Mesenchymal stem cell (in vitro differentiated cells and primary cell): ENCODE measurements around the gene GMPPA.

ENCODE experiments used
- DNase-seq: peaks from one replicate; pipeline ENCODE4 v3.0.0-alpha.2; 2013
- H2AFZ ChIP-seq: one replicate; pipeline ENCODE4 v1.6.1; 2013; ENCODE audit warnings: low read depth, mild to moderate bottlenecking, control low read depth, inconsistent platforms, low read length, moderate library complexity
- H2AK5ac ChIP-seq: 2 replicates; pipeline ENCODE4 v1.6.1; 2013; ENCODE audit warnings: low read length, moderate library complexity, mild to moderate bottlenecking, inconsistent platforms; ENCODE audit not compliant: severe bottlenecking
- H2BK120ac ChIP-seq: one replicate; pipeline ENCODE4 v1.6.1; 2013; ENCODE audit warnings: low read depth, mild to moderate bottlenecking, inconsistent platforms, low read length, moderate library complexity
- H2BK12ac ChIP-seq, 2 experiments: one replicate each; pipeline ENCODE4 v1.6.1; 2013; ENCODE audit warnings: inconsistent platforms in 2 of 2, low read length in 2 of 2, mild to moderate bottlenecking in 2 of 2, moderate library complexity in 2 of 2, control low read depth in 1 of 2
- H2BK15ac ChIP-seq: one replicate; pipeline ENCODE4 v1.6.1; 2013; ENCODE audit warnings: mild to moderate bottlenecking, low read depth, inconsistent platforms; ENCODE audit not compliant: poor library complexity, severe bottlenecking
- H2BK5ac ChIP-seq: 2 replicates; pipeline ENCODE4 v1.6.1; 2013; ENCODE audit warnings: low read depth, mild to moderate bottlenecking, low read length, control low read depth, inconsistent platforms; ENCODE audit not compliant: poor library complexity, severe bottlenecking
- H3K14ac ChIP-seq, 2 experiments: one replicate each; pipeline ENCODE4 v1.6.1; 2013; ENCODE audit warnings: inconsistent platforms in 2 of 2, low read length in 2 of 2, control low read depth in 1 of 2, mild to moderate bottlenecking in 1 of 2, moderate library complexity in 1 of 2
- H3K18ac ChIP-seq, 2 experiments: one replicate each; pipeline ENCODE4 v1.6.1; 2013; ENCODE audit warnings: inconsistent platforms in 2 of 2, low read length in 2 of 2, control low read depth in 1 of 2, low read depth in 1 of 2, mild to moderate bottlenecking in 1 of 2
- H3K23ac ChIP-seq, 2 experiments: one replicate each; pipeline ENCODE4 v1.6.1; 2013; ENCODE audit warnings: inconsistent platforms in 2 of 2, low read length in 2 of 2, mild to moderate bottlenecking in 2 of 2, moderate library complexity in 2 of 2, control low read depth in 1 of 2
- H3K27ac ChIP-seq: 2 replicates; pipeline ENCODE4 v1.5.1; 2013; ENCODE audit warnings: mild to moderate bottlenecking, moderate library complexity, low read length, control low read depth, inconsistent platforms; ENCODE audit not compliant: poor library complexity, severe bottlenecking
- H3K27me3 ChIP-seq, 2 experiments: 2 replicates each; pipeline versions ENCODE4 v1.6.1 to v1.7.0; 2013; ENCODE audit warnings: low read length in 2 of 2, mild to moderate bottlenecking in 2 of 2, moderate library complexity in 2 of 2, control low read depth in 1 of 2, inconsistent platforms in 1 of 2; ENCODE audit not compliant: control insufficient read depth in 1 of 2, insufficient read depth in 1 of 2
- H3K36me3 ChIP-seq, 2 experiments: 2 replicates each; pipeline versions ENCODE4 v1.6.1 to v1.7.0; 2013; ENCODE audit warnings: low read length in 2 of 2, control low read depth in 1 of 2, inconsistent platforms in 1 of 2, low read depth in 1 of 2, mild to moderate bottlenecking in 1 of 2; ENCODE audit not compliant: insufficient read depth in 2 of 2, control insufficient read depth in 1 of 2
- H3K4ac ChIP-seq, 2 experiments: one replicate each; pipeline ENCODE4 v1.6.1; 2013; ENCODE audit warnings: inconsistent platforms in 2 of 2, low read length in 2 of 2, mild to moderate bottlenecking in 2 of 2, moderate library complexity in 2 of 2, control low read depth in 1 of 2, low read depth in 1 of 2
- H3K4me1 ChIP-seq: 2 replicates; pipeline ENCODE4 v1.6.1; 2013; ENCODE audit warnings: low read depth, low read length, control low read depth; ENCODE audit not compliant: control insufficient read depth, insufficient read depth
- H3K4me2 ChIP-seq: 2 replicates; pipeline ENCODE4 v1.6.1; 2013; ENCODE audit warnings: low read length, mild to moderate bottlenecking, inconsistent platforms; ENCODE audit not compliant: poor library complexity, severe bottlenecking
- H3K4me3 ChIP-seq, 2 experiments: 2 replicates each; pipeline versions ENCODE4 v1.5.1 to v1.7.0; 2013; ENCODE audit warnings: low read length in 2 of 2, mild to moderate bottlenecking in 2 of 2, control low read depth in 1 of 2, low read depth in 1 of 2; ENCODE audit not compliant: insufficient read depth in 1 of 2
- H3K79me1 ChIP-seq: replicated peaks from 2 replicates; pipeline ENCODE4 v1.6.1; 2013; ENCODE audit warnings: mild to moderate bottlenecking, control low read depth, low read length, inconsistent platforms; ENCODE audit not compliant: poor library complexity, severe bottlenecking
- H3K9ac ChIP-seq: 2 replicates; pipeline ENCODE4 v1.7.0; 2013; ENCODE audit warnings: mild to moderate bottlenecking, low read length, moderate library complexity
- H3K9me3 ChIP-seq: 2 replicates; pipeline ENCODE4 v1.7.0; 2013; ENCODE audit warnings: mild to moderate bottlenecking, low read length; ENCODE audit not compliant: control insufficient read depth
- H4K8ac ChIP-seq: one replicate; pipeline ENCODE4 v1.6.1; 2013; ENCODE audit warnings: inconsistent platforms, mild to moderate bottlenecking, low read length, moderate library complexity
- H4K91ac ChIP-seq: one replicate; pipeline ENCODE4 v1.6.1; 2013; ENCODE audit warnings: mild to moderate bottlenecking, low read length, inconsistent platforms
- WGBS: methylation state at CpG from one replicate; pipeline ENCODE4 v1.1.7; 2013; ENCODE audit warnings: mixed read lengths; 5-methylcytosine and 5-hydroxymethylcytosine counted together

The GMPPA gene

DNA sequence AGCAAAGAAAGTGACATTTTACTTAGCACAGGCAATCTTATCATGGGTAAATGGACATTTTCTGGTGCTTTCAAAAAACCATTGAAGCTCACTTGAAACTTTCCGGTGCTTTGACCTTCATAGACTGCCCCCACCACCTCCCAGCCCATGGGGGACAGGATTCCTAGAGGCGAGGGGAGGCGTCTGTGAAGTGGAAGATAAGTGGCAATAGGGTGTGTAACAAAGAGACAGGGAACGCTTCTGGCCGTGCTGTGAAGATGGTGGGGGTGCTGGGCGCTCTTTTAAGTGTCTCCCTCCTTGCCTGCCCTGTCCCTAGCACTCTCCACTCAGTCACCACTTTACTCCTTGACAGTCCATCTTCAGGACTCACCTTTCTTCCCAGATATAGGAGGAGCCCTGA is 23.4 kb upstream of the GMPPA start:
- no peak overlapping the region for H4K8ac ChIP-seq
- H2BK120ac ChIP-seq: no peak overlapping the region
- no peak overlapping the region for H3K18ac ChIP-seq
- no peak overlapping the region for H3K4ac ChIP-seq
- no peak overlapping the region for H3K23ac ChIP-seq
- H3K27ac ChIP-seq: no peak overlapping the region
- H2BK15ac ChIP-seq: no peak overlapping the region
- no peak for DNase-seq
- peak overlapping the region; percentile 58 for H3K9ac ChIP-seq
- no peak overlapping the region for H2BK12ac ChIP-seq
- no peak overlapping the region for H4K91ac ChIP-seq
- H3K79me1 ChIP-seq: no peaks in the 10 kb centered on the region
- H2AFZ ChIP-seq: no peak overlapping the region
- peaks cover 74 to 88% of the 10 kb centered on the region in 2 experiments for H3K36me3 ChIP-seq
- no peak overlapping the region for H3K4me3 ChIP-seq
- no peaks in the 10 kb centered on the region for H3K27me3 ChIP-seq
- no peak overlapping the region for H3K4me2 ChIP-seq
- no peaks in the 10 kb centered on the region for H3K9me3 ChIP-seq
- 82% methylated on average over 3 of the region's 6 CpGs for WGBS
- H2BK5ac ChIP-seq: no peak overlapping the region
- no peak overlapping the region for H2AK5ac ChIP-seq
- H3K14ac ChIP-seq: no peak overlapping the region
- H3K4me1 ChIP-seq: peaks cover 11% of the 10 kb centered on the region

DNA sequence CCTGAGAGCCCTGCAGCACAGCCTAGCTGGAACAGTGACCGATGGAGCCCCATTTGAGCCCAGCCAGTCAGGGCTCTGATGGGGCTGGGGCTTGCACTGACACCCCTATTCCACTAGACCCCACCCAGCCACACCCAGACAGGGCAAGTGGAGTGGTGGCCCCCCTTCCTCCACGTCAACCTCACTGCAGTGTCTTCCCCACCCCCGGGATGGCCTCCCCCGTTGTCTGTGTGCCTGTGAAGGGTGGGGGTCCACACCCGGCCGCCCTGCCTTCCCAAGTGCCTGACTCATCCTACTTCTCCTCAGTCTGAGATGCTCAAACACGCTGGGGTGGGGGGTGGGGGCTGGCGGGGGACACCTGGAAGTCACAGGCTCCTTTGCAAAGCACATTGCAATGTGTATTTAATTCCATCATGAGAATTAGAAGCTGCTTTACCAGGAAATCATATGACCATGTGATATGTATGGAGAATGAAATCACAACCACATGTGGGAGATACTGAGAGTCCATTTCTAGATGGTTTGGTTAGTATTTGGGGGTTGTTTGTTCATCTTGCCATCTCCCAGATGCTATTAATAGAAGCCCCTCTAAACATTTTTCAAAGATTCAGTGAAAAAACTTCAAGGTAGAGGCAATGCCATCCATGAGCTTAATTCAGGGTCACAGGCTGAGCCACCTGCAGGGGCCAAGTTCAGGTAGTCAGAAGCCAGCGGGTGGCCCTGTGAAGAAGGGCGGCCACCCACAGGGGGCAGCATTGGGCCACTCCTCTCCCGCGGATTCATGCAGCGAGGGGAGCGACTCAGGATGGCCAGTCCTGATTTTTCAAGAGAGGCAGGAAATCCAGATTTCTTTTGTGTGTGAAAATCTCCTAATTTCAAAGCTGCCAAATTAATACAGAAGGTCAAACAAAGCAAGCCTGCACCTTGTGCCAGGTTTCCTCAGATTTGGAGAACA is 22.7 kb upstream of the GMPPA start:
- no peak overlapping the region for H2BK12ac ChIP-seq
- H3K9ac ChIP-seq: peak overlapping the region; percentile 58
- H3K4me1 ChIP-seq: peaks cover 11% of the 10 kb centered on the region
- no peak overlapping the region for H2AFZ ChIP-seq
- no peak overlapping the region for H2BK120ac ChIP-seq
- H3K79me1 ChIP-seq: no peaks in the 10 kb centered on the region
- peak; percentile 56 for DNase-seq
- H3K27me3 ChIP-seq: no peaks in the 10 kb centered on the region
- H4K8ac ChIP-seq: no peak overlapping the region
- H3K14ac ChIP-seq: no peak overlapping the region
- no peak overlapping the region for H3K4me2 ChIP-seq
- no peaks in the 10 kb centered on the region for H3K9me3 ChIP-seq
- H2BK5ac ChIP-seq: no peak overlapping the region
- no peak overlapping the region for H2BK15ac ChIP-seq
- H4K91ac ChIP-seq: no peak overlapping the region
- no peak overlapping the region for H2AK5ac ChIP-seq
- H3K36me3 ChIP-seq: peaks cover 75 to 88% of the 10 kb centered on the region in 2 experiments
- no peak overlapping the region for H3K27ac ChIP-seq
- 23% methylated on average over 8 of the region's 14 CpGs for WGBS
- no peak overlapping the region for H3K18ac ChIP-seq
- H3K23ac ChIP-seq: no peak overlapping the region
- H3K4ac ChIP-seq: no peak overlapping the region
- no peak overlapping the region for H3K4me3 ChIP-seq

DNA sequence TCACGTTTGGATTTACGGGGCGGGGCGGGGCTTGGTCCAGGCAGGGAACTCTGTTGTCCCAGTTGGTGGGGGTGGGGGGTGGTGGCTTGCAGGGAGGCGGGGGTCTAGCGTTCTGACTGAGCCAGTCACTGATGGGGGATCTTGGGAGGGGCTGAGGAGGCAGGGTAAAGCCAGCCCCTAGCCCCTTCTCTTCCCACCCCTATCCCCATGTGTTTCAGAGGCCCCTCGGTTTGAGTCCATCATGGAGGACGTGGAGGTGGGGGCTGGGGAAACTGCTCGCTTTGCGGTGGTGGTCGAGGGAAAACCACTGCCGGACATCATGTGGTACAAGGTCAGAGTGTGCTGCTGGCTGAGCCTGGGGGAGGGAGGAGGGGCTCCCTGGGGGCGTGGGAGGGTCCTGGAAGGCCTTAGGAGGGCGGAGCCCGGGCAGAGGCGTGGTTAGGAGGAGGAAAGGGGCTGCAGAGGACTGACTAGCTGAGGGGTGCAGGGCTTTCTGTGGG is 22.0 kb upstream of the GMPPA start:
- Histone ChIP-seq H3K27ac (no peak overlapping the region), H3K79me1 (no peaks in the 10 kb centered on the region), H2AK5ac (no peak overlapping the region), H3K9ac (peak overlapping the region; percentile 54), H4K8ac (no peak overlapping the region), H3K23ac (no peak overlapping the region), H2BK5ac (no peak overlapping the region), H3K14ac (peak overlapping the region in 1 of 2 experiments; percentile 15), H3K4me1 (peaks cover 11% of the 10 kb centered on the region), H3K36me3 (peaks cover 74 to 88% of the 10 kb centered on the region in 2 experiments), H3K27me3 (no peaks in the 10 kb centered on the region), H2BK12ac (no peak overlapping the region), H3K9me3 (no peaks in the 10 kb centered on the region), H3K4ac (no peak overlapping the region), H2AFZ (no peak overlapping the region), H2BK120ac (no peak overlapping the region), H3K4me3 (no peak overlapping the region), H3K18ac (no peak overlapping the region), H3K4me2 (no peak overlapping the region), H4K91ac (no peak overlapping the region), H2BK15ac (no peak overlapping the region)
- WGBS: 14% methylated on average over 14 of the region's 16 CpGs
- DNase-seq: no peak

DNA sequence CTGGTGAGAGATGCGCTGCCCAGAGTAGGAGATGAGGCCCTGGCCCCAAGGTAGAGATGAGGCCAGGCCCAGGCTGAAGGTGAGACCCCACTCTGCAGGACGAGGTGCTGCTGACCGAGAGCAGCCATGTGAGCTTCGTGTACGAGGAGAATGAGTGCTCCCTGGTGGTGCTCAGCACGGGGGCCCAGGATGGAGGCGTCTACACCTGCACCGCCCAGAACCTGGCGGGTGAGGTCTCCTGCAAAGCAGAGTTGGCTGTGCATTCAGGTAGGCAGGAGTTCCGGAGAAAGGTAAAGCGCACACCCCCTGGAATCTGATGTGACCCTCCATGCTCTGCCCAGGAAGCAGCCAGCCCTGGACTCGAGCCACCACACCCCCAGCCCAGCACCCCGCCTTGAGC is 21.5 kb upstream of the GMPPA start:
- WGBS: 89% methylated on average over 13 of the region's 13 CpGs
- Histone ChIP-seq H4K8ac (no peak overlapping the region), H4K91ac (no peak overlapping the region), H2BK120ac (no peak overlapping the region), H3K36me3 (peaks cover 74 to 88% of the 10 kb centered on the region in 2 experiments), H2AFZ (no peak overlapping the region), H3K4me2 (no peak overlapping the region), H2BK12ac (no peak overlapping the region), H3K23ac (no peak overlapping the region), H3K9ac (no peak overlapping the region), H3K18ac (peak overlapping the region in 1 of 2 experiments; percentile 11), H2BK5ac (no peak overlapping the region), H3K4me1 (peaks cover 10% of the 10 kb centered on the region), H3K4me3 (no peak overlapping the region), H3K9me3 (no peaks in the 10 kb centered on the region), H3K27ac (no peak overlapping the region), H3K27me3 (no peaks in the 10 kb centered on the region), H2BK15ac (no peak overlapping the region), H2AK5ac (no peak overlapping the region), H3K14ac (no peak overlapping the region), H3K4ac (no peak overlapping the region), H3K79me1 (no peaks in the 10 kb centered on the region)
- DNase-seq: no peak
